HEK293 (cell line): Measurements from ENCODE around the gene MTUS2.

ENCODE experiments used
- MEIS1 ChIP-seq: sonication (generic); formaldehyde crosslinking; IDR thresholded peaks from 2 replicates; pipeline ENCODE4 v1.8.1; 2022; ENCODE audit warnings: missing genetic modification reagents, mild to moderate bottlenecking, borderline replicate concordance
- ZNF292 ChIP-seq: fragments of 450-650 bp; formaldehyde crosslinking; IDR thresholded peaks from 2 replicates; pipeline ENCODE4 v1.5.1; 2016; ENCODE audit warnings: low read depth, missing biosample characterization, missing genetic modification characterization, borderline replicate concordance
- ZNF510 ChIP-seq: fragments of 450-650 bp; formaldehyde crosslinking; IDR thresholded peaks from 2 replicates; pipeline ENCODE4 v1.5.1; 2018; ENCODE audit warnings: mild to moderate bottlenecking, missing genetic modification characterization, missing biosample characterization; ENCODE audit not compliant: insufficient replicate concordance
- ZNF549 ChIP-seq: fragments of 450-650 bp; IDR thresholded peaks from 2 replicates; pipeline ENCODE4 v1.5.1; 2018; ENCODE audit warnings: missing biosample characterization, missing genetic modification characterization, mild to moderate bottlenecking, inconsistent platforms, moderate library complexity
- ZNF558 ChIP-seq: fragments of 450-650 bp; formaldehyde crosslinking; IDR thresholded peaks from 2 replicates; pipeline ENCODE4 v1.5.1; 2016; ENCODE audit warnings: missing biosample characterization, missing genetic modification characterization
- ZNF776 ChIP-seq: fragments of 450-650 bp; formaldehyde crosslinking; IDR thresholded peaks from 2 replicates; pipeline ENCODE4 v1.5.0; 2017; ENCODE audit warnings: missing biosample characterization, missing genetic modification characterization, borderline replicate concordance
- TF ChIP-seq, protein P1 (sequence below): sonication (generic); formaldehyde crosslinking; IDR thresholded peaks from 2 replicates; pipeline ENCODE4 v1.8.1; 2022; ENCODE audit warnings: mild to moderate bottlenecking, moderate library complexity, missing genetic modification reagents

GRCh38 chr13:28796938-28797257, 23.2 kb upstream of the MTUS2 start:
- TF ChIP-seq, protein P1, sequence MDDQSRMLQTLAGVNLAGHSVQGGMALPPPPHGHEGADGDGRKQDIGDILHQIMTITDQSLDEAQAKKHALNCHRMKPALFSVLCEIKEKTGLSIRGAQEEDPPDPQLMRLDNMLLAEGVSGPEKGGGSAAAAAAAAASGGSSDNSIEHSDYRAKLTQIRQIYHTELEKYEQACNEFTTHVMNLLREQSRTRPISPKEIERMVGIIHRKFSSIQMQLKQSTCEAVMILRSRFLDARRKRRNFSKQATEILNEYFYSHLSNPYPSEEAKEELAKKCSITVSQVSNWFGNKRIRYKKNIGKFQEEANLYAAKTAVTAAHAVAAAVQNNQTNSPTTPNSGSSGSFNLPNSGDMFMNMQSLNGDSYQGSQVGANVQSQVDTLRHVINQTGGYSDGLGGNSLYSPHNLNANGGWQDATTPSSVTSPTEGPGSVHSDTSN = no peak
- TF ChIP-seq ZNF292 (tag by site-specific recombination) (no peak), ZNF549 (tag by site-specific recombination) (no peak), ZNF558 (tag by site-specific recombination) (no peak), ZNF776 (tag by site-specific recombination) (no peak), ZNF510 (tag by site-specific recombination) (no peak), MEIS1 (CRISPR knock-in tag) (no peak)
